ENCODE measurements around the gene MSTN. TPM values are rescaled to one million over a fixed set of nuclear protein-coding genes. Genes with fewer than 3 reads are reported as not detected.
A peak's percentile ranks its signal among the peaks of the same experiment; 100 is the strongest.
"Not testable (repeated sequence)": the region's sequence is repeated elsewhere in the genome, so short reads cannot be mapped to it uniquely, and the experiment has no call there.

MSTN gene
- total RNA-seq, 1 donor = 0.18 TPM

DNA sequence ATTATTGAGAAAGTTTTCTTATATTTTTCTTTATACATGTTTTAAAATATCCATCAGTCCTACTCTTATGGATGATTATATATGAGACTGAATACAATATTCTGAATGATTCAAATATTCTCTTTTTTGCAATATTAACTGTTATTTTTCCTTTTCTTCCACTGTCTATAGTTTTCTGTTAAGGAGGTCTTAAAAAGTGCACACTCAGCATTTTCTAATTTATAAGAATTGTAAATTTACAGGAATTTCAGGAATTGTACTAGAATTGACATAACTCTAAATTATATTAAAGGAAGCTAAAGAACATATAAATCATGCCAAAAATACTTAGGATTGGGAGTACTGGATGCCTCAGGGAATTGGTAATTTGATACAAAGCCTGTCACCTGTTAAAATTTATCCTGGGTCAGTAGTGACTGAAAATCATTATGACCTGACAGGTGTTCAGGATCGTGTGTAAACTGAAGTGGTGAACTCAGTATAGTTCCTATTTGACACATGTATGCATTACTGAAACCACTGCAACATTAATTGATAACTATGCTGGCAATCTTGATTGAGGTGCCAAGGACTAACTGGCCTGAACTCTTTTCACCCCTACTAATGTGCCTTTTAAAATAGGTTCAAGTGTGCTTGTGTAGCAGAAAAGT is 30.4 kb downstream of the MSTN start:
- H3K4me3 ChIP-seq (ENCODE audit: low read depth, low read length) = no peak overlapping the region
- TF ChIP-seq, protein P1, sequence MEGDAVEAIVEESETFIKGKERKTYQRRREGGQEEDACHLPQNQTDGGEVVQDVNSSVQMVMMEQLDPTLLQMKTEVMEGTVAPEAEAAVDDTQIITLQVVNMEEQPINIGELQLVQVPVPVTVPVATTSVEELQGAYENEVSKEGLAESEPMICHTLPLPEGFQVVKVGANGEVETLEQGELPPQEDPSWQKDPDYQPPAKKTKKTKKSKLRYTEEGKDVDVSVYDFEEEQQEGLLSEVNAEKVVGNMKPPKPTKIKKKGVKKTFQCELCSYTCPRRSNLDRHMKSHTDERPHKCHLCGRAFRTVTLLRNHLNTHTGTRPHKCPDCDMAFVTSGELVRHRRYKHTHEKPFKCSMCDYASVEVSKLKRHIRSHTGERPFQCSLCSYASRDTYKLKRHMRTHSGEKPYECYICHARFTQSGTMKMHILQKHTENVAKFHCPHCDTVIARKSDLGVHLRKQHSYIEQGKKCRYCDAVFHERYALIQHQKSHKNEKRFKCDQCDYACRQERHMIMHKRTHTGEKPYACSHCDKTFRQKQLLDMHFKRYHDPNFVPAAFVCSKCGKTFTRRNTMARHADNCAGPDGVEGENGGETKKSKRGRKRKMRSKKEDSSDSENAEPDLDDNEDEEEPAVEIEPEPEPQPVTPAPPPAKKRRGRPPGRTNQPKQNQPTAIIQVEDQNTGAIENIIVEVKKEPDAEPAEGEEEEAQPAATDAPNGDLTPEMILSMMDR (IDR thresholded peaks at IDR 0.05; ENCODE audit: insufficient read depth, low read length) = no peak
- DNase-seq (ENCODE audit: low read depth) = no peak

DNA sequence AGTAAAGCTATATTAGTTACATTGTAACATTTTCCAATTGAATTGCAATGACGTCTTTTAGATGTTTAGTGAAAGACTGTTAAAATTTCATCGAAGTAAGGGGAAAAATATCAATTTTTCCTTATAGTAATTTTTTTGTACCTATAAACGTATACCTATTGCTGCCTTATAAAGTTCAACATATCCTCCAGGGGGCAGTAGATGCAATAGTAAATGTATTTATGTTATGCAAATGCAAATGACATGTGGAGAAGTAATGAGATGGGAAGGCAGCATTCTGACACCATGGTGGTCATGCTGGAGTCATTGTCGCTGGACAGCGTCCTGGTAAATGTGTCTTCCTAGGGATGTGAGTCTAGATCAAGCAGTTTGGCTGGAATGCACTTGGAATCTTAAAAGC is 38.7 kb downstream of the MSTN start:
- TF ChIP-seq, protein P1 (IDR thresholded peaks at IDR 0.05; ENCODE audit: insufficient read depth, low read length) = peak; percentile 63
- peak; percentile 67 for DNase-seq (ENCODE audit: low read depth)

DNA sequence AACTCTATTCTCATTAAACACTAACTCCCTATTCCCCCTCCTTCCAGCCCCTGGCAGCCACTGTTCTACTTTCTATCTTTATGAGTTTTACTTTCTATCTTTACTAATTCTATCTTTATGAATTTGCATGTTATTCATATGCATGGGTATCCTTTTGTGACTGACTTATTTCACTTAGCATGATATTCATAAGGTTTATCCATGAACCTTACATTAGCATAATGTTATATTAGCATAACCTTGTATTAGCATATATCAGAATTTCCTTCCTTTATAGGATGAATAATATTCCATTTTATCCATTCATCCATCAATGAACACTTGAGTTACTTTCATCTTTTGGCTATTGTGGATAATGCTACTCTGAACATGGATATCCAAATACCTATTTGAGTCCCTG is 41.8 kb downstream of the MSTN start:
- TF ChIP-seq, protein P1 (IDR thresholded peaks at IDR 0.05; ENCODE audit: insufficient read depth, low read length) = no peak
- no peak overlapping the region for H3K4me3 ChIP-seq (ENCODE audit: low read depth, low read length)
- DNase-seq (ENCODE audit: low read depth) = no peak

More for the DNA sequence above, 38.7 kb downstream of the MSTN start:
- no peak overlapping the region for H3K4me3 ChIP-seq (ENCODE audit: low read depth, low read length)

DNA sequence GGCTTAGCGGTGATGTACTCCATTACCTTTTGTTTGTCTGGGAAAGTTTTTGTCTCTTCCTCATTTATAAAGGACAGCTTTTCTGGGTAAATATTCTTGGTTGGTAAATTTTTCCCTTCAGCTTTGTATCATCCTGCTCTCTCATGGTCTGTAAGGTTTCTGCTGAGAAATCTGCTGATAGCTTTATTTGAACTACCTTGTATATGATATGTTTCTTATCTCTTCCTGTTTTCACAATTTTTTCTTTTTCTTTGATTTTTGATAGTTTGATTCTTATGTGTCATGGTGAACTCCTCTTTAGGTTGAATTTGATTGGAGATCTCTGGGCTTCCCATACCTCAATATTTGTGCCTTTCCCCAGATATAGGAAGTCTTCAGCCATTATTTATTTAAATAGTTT is 44.7 kb downstream of the MSTN start:
- H3K4me3 ChIP-seq (ENCODE audit: low read depth, low read length) = no peak overlapping the region
- TF ChIP-seq, protein P1 (IDR thresholded peaks at IDR 0.05; ENCODE audit: insufficient read depth, low read length) = no peak
- DNase-seq (ENCODE audit: low read depth) = no peak

DNA sequence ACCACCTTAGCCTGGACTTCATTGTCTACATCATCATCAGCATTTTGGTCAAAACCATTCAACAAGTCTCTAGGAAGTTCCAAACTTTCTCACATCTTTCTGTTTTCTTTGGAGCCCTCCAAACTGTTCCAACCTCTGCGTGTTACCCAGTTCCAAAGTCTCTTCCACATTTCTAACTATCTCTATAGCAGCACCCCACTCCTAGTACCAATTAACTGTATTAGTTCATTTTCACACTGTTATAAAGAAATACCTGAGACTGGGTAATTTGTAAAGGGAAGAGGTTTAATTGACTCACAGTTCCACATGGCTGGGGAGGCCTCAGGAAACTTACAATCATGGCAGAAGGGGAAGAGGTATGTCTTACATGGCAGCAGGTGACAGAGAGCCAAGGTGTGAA is 46.6 kb downstream of the MSTN start:
- not testable (repeated sequence) for H3K4me3 ChIP-seq (ENCODE audit: low read depth, low read length); DNase-seq (ENCODE audit: low read depth)
